SK-N-SH treated with all-trans-retinoic acid at 6 μM for 48 hours (cell line): ENCODE measurements around the gene CHST12.
"Not testable (repeated sequence)": the region's sequence is repeated elsewhere in the genome, so short reads cannot be mapped to it uniquely, and the experiment has no call there.

Experiments
- ATAC-seq: fragments of 200-7000 bp; cut with Tn5 transposase; 3 replicates; pipeline ENCODE4 v1.9.1; 2020; ENCODE audit warnings: mild to moderate bottlenecking, moderate library complexity
- ARNTL ChIP-seq: fragments of 450-650 bp; formaldehyde crosslinking; IDR thresholded peaks from 2 replicates; pipeline ENCODE4 v1.5.0; 2020; ENCODE audit warnings: low read depth, mild to moderate bottlenecking, moderate library complexity, borderline replicate concordance
- BACH2 ChIP-seq: fragments of 250-450 bp; sonication (Bioruptor Pico); IDR thresholded peaks from 2 replicates; pipeline ENCODE4 v1.9.0; 2021; ENCODE audit warnings: mild to moderate bottlenecking, borderline replicate concordance
- CSDC2 ChIP-seq: fragments of 250-450 bp; sonication (Bioruptor Pico); IDR thresholded peaks from 2 replicates; pipeline ENCODE4 v1.5.0; 2020; ENCODE audit warnings: mild to moderate bottlenecking, moderate library complexity
- GLIS3 ChIP-seq: fragments of 250-450 bp; sonication (Bioruptor Pico); IDR thresholded peaks from 2 replicates; pipeline ENCODE4 v1.5.0; 2020; ENCODE audit warnings: mild to moderate bottlenecking, moderate library complexity
- ISL1 ChIP-seq: fragments of 250-450 bp; sonication (Bioruptor Pico); IDR thresholded peaks from 2 replicates; pipeline ENCODE4 v2.1.2; 2022; ENCODE audit warnings: mild to moderate bottlenecking, moderate library complexity
- OSR1 ChIP-seq: fragments of 250-450 bp; sonication (Bioruptor Pico); IDR thresholded peaks from 2 replicates; pipeline ENCODE4 v1.8.0; 2022; ENCODE audit warnings: moderate library complexity, mild to moderate bottlenecking, inconsistent platforms
- PPARA ChIP-seq: fragments of 250-450 bp; sonication (Bioruptor Pico); IDR thresholded peaks from 2 replicates; pipeline ENCODE4 v1.5.0; 2020; ENCODE audit warnings: mild to moderate bottlenecking, borderline replicate concordance
- RARB ChIP-seq: fragments of 250-450 bp; sonication (Bioruptor Pico); IDR thresholded peaks from 2 replicates; pipeline ENCODE4 v1.8.0; 2021; ENCODE audit warnings: mild to moderate bottlenecking, moderate library complexity
- SNAI2 ChIP-seq: fragments of 250-450 bp; sonication (Bioruptor Pico); IDR thresholded peaks from 2 replicates; pipeline ENCODE4 v1.5.0; 2020; ENCODE audit warnings: mild to moderate bottlenecking, moderate library complexity
- TOX ChIP-seq: fragments of 250-450 bp; sonication (Bioruptor Pico); IDR thresholded peaks from 2 replicates; pipeline ENCODE4 v1.8.0; 2021; ENCODE audit warnings: mild to moderate bottlenecking, moderate library complexity, borderline replicate concordance
- ZFP30 ChIP-seq: fragments of 450-650 bp; formaldehyde crosslinking; IDR thresholded peaks from 2 replicates; pipeline ENCODE4 v1.5.0; 2022; ENCODE audit warnings: mild to moderate bottlenecking, moderate library complexity
- ZNF565 ChIP-seq: fragments of 450-650 bp; formaldehyde crosslinking; conservative IDR thresholded peaks from 2 replicates; pipeline ENCODE4 v1.5.0; 2020; ENCODE audit warnings: low read depth, mild to moderate bottlenecking, moderate library complexity
- ZNF70 ChIP-seq: fragments of 450-650 bp; formaldehyde crosslinking; IDR thresholded peaks from 2 replicates; pipeline ENCODE4 v1.5.0; 2020; ENCODE audit warnings: mild to moderate bottlenecking, moderate library complexity
- ZNF8 ChIP-seq: fragments of 450-650 bp; formaldehyde crosslinking; IDR thresholded peaks from 2 replicates; pipeline ENCODE4 v1.5.0; 2020; ENCODE audit warnings: mild to moderate bottlenecking, moderate library complexity
- TF ChIP-seq, protein P1 (sequence below): fragments of 250-450 bp; sonication (Bioruptor Pico); IDR thresholded peaks from 2 replicates; pipeline ENCODE4 v1.5.1; 2020; ENCODE audit warnings: low read depth, mild to moderate bottlenecking, moderate library complexity
- TF ChIP-seq, protein P2 (sequence below): fragments of 250-450 bp; sonication (Bioruptor Pico); IDR thresholded peaks from 2 replicates; pipeline ENCODE4 v1.5.0; 2020; ENCODE audit warnings: mild to moderate bottlenecking, moderate library complexity
- TF ChIP-seq, protein P3 (sequence below): fragments of 250-450 bp; sonication (Bioruptor Pico); IDR thresholded peaks from 2 replicates; pipeline ENCODE4 v1.8.0; 2021; ENCODE audit warnings: low read depth, mild to moderate bottlenecking, moderate library complexity, borderline replicate concordance

Gene CHST12

DNA sequence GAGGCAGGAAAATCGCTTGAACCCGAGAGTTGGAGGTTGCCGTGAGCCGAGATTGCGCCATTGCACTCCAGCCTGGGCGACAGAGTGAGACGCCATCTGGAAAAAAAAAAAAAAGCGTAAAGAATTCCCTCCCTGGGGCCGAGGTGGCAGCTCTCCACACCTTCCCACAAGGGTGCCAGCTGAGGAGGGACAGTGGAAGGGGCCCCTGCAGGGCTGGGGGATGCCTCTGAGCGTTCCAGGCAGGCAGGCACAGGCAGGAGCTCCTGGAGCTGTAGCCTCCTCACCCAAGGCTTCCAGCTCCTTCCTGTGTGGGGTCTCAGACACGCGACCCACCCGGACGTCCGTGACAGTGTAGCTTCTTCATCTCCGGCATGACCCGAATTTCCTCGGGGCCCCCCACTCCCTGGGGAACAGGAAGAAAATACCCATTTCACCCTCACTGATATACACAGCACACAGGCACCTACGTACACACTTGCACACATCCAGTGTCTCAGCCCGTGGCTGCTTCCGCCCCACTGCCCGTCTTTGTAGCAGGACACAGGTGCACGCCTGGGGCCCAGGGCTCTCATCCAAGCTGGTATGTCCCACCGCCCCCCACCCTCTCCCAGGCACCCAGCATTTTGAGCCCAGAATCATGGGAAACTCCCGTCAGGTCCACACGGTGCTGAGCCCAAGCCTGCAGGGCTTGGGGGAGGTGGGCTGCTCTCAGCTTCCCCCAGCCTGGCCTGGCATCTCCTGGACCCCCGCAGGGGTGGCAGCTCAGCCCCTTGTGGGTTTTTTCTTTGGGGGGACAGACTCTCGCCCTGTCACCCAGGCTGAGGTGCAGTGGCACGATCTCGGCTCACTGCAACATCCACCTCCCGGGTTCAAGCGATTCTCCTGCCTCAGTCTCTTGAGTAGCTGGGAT lies 47.0 kb downstream of the CHST12 start (continued):
- TF ChIP-seq, protein P1, sequence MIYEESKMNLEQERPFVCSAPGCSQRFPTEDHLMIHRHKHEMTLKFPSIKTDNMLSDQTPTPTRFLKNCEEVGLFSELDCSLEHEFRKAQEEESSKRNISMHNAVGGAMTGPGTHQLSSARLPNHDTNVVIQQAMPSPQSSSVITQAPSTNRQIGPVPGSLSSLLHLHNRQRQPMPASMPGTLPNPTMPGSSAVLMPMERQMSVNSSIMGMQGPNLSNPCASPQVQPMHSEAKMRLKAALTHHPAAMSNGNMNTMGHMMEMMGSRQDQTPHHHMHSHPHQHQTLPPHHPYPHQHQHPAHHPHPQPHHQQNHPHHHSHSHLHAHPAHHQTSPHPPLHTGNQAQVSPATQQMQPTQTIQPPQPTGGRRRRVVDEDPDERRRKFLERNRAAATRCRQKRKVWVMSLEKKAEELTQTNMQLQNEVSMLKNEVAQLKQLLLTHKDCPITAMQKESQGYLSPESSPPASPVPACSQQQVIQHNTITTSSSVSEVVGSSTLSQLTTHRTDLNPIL, result no peak
- no peak for TF ChIP-seq BACH2

DNA sequence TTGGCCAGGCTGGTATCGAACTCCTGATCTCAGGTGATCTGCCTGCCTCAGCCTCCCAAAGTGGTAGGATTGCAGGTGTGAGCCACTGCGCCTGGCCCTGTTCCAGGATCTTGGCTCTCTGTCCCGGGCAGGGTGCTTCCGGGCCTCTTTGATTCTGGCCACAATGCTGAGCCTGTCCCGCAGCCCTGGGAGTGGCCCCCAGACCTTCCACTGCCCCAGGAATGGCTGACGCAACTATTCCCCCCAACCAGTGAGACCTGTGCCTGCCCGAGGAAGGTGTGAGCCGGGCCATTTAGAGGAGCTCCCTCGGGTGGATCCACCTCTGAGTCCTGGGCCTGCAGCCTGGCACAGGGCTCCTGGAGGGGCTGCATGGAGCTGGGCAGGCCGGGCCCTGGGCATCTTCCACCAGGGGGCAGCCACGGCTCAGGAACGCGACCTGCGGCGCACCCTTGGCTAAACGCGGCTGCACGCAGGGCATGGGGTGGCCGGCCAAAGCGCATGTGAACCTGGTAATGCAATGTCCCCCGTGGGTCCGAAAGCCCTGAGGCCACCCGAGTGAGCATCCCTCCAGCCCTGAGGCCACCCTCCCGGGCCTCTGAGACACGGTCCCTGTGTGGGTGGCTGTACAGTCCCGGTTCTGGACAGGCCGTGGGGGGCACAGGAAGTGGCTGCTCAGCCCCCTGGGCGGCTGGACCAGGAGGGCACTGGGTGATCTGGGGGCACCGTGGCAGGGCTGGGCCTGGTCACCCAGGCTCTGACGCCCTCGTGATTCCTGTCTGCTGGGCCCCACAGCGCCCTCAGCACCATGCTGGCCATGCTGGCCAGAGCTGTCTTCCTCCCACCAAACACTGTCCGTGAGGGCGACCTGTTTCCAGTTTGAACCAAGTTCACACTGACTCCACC lies 48.0 kb downstream of the CHST12 start:
- TF ChIP-seq, protein P2, sequence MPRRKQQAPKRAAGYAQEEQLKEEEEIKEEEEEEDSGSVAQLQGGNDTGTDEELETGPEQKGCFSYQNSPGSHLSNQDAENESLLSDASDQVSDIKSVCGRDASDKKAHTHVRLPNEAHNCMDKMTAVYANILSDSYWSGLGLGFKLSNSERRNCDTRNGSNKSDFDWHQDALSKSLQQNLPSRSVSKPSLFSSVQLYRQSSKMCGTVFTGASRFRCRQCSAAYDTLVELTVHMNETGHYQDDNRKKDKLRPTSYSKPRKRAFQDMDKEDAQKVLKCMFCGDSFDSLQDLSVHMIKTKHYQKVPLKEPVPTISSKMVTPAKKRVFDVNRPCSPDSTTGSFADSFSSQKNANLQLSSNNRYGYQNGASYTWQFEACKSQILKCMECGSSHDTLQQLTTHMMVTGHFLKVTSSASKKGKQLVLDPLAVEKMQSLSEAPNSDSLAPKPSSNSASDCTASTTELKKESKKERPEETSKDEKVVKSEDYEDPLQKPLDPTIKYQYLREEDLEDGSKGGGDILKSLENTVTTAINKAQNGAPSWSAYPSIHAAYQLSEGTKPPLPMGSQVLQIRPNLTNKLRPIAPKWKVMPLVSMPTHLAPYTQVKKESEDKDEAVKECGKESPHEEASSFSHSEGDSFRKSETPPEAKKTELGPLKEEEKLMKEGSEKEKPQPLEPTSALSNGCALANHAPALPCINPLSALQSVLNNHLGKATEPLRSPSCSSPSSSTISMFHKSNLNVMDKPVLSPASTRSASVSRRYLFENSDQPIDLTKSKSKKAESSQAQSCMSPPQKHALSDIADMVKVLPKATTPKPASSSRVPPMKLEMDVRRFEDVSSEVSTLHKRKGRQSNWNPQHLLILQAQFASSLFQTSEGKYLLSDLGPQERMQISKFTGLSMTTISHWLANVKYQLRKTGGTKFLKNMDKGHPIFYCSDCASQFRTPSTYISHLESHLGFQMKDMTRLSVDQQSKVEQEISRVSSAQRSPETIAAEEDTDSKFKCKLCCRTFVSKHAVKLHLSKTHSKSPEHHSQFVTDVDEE, result 0 out of 2 replicates have a peak, but pooled peaks have one; percentile 24
- TF ChIP-seq CSDC2 (CRISPR knock-in tag) (0 out of 2 replicates have a peak, but pooled peaks have one; percentile 17), SNAI2 (CRISPR knock-in tag) (no peak), GLIS3 (CRISPR knock-in tag) (0 out of 2 replicates have a peak, but pooled peaks have one; percentile 64)
- peak; percentile 99 for ATAC-seq

DNA sequence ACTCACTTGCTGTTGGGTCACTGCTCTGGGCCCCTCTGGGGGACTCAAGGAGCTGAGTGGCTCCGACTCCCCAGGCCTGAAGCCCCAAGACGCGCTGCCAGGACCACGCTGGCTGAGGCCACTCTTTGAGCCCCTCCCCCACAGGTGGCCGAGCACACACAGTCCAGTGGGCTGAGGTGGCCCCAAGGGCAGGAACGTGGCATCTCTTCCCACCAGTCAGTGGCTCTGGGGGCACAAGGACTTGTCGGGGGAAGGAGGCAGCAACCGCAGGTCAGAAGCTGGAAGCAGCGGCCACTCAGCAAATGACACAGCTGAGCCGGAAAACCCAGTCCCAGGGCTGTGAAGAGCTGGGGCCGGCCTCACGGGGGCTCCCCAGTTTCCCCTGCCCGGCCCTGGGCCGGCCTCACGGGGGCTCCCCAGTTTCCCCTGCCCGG lies 48.7 kb downstream of the CHST12 start:
- TF ChIP-seq, protein P3, sequence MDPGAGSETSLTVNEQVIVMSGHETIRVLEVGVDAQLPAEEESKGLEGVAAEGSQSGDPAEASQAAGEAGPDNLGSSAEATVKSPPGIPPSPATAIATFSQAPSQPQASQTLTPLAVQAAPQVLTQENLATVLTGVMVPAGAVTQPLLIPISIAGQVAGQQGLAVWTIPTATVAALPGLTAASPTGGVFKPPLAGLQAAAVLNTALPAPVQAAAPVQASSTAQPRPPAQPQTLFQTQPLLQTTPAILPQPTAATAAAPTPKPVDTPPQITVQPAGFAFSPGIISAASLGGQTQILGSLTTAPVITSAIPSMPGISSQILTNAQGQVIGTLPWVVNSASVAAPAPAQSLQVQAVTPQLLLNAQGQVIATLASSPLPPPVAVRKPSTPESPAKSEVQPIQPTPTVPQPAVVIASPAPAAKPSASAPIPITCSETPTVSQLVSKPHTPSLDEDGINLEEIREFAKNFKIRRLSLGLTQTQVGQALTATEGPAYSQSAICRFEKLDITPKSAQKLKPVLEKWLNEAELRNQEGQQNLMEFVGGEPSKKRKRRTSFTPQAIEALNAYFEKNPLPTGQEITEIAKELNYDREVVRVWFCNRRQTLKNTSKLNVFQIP, result no peak
- TF ChIP-seq ZNF565 (CRISPR knock-in tag) (no peak), ISL1 (CRISPR knock-in tag) (no peak), TOX (CRISPR knock-in tag) (no peak), ZNF70 (CRISPR knock-in tag) (no peak), OSR1 (CRISPR knock-in tag) (no peak), ZFP30 (CRISPR knock-in tag) (no peak), ZNF8 (CRISPR knock-in tag) (no peak), PPARA (no peak), BACH2 (no peak), ARNTL (CRISPR knock-in tag) (no peak), RARB (CRISPR knock-in tag) (no peak), CSDC2 (CRISPR knock-in tag) (no peak)
- TF ChIP-seq, protein P1, result no peak
- peak; percentile 12 for ATAC-seq

DNA sequence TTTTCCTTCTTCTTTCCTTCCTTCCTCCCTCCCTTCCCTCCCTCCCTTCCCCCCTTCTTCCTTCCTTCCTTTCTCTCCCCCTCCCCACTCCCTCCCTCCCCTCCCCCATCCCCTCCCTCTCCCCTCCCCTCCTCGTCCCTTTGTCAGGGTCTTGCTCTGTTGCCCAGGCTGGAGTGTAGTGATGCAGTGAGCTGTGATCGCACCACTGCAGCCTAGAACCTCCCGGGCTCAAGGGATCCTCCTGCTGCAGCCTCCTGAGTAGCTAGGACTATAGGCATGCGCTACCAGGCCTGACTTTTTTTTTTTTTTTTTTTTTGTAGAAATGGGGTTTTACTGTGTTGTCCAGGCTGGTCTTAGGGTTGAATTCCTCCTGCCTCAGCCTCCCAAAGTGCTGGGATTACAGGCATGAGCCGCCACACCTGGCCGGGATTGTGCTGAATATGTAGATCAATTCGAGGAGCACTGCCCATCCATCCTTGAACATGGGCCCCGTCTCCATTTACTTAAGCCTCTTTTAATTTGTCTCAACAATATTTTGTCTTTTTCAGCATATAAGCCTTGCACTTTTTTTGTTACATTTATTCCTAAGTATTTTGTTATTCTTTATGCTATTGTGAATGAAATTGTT lies 49.3 kb downstream of the CHST12 start:
- TF ChIP-seq CSDC2 (CRISPR knock-in tag), result no peak
- no peak for ATAC-seq

DNA sequence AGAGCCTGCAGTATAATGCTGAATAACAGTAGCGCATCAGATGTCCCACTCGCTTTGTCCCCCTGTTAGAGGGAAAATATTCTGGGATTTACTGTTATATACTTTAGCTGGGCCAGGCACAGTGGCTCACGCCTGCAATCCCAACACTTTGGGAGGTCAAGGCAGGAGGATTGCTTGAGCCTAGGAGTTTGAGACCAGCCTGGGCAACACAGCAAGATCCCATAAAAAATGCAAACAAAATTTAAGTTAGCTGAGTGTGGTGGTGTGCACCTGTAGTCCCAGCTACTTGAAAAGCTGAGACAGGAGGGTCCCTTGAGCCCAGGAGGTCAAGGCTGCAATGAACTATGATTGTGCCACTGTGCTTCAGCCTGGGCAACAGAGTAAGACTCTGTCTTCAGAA lies 50.4 kb downstream of the CHST12 start:
- ATAC-seq, result not testable (repeated sequence)
